ENCODE data around the gene ANKRD33B. TPM values are rescaled to one million over a fixed set of nuclear protein-coding genes. Genes with fewer than 3 reads are reported as not detected.

The ANKRD33B gene
- total RNA-seq, 1 experiment from 2014 or later: 1.2 TPM

DNA sequence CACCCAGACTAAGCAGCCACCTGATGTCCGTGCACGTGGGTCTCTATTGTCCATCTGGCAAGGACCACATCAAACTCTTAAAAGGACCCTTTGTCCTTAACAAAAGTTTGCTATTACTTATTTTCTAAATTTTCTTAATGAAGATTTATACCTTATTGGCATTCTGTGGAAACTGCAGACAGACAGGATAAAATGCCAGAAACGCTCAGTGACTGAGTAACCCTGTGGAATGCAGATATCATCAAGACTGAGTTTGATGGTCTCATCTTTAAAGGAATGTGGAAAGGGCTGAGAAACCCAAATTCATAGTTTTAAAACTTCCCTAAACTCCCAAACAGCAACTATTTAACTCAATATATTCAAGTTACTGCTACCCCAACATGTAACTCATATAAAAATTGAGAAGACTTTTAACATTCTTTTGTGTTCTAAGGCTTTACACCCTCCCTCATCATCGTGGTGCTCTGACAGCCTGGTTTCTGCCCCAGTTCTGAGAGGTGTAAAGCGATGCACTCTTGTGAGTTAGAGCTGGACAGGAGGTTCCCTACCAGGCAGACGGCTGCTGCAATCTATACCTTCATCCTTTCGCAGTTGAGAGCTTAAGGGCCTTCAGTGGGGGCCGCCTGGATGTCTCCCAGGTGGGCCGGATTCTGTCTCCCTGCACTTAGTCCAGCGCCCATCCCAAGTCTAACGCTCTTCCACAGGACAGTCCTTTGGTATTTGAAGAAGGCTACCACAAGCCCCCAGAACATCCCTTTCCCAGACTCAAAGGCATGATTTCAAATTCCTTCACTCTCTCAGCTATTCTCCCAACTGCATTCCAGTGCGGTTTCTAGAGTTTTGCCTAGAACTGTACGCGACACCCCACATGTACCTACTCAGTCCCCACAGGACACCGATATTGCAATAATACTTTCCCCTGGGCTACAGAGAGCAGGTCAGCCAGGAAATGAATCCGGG is 128.2 kb downstream of the ANKRD33B start:
- DNase-seq (ENCODE audit: low spot score): peak; percentile 74

GRCh38 chr5:10695055-10695649 is 131.3 kb downstream of the ANKRD33B start:
- peak; percentile 84 for DNase-seq (ENCODE audit: low spot score)

GRCh38 chr5:10695759-10696543 is 132.1 kb downstream of the ANKRD33B start:
- DNase-seq (ENCODE audit: low spot score): peak; percentile 36

- DNase-seq (ENCODE audit: low spot score): peak; percentile 23
Measured at GRCh38 chr5:10699281-10699874, 135.5 kb downstream of the ANKRD33B start.

GRCh38 chr5:10699987-10700386 is 136.1 kb downstream of the ANKRD33B start:
- no peak for DNase-seq (ENCODE audit: low spot score)

DNA sequence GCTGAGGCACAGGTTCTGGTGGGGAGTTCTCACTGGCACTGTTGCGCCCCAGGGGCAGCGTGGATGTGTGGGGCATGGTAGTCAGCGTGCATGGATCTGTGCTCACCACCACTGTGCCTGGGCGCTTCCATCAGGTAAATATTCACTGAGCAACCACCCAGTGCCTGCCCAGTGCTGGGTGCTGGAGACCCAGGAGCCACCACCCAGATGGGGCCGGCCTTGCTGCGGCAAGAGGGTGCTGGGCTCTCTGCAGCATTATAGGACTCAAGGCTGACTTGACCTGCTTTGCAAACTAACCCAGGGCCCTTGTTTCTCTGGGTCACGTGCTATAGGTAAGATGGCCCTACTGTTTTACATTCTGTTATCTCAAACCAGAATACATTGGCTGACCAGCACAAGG is 136.6 kb downstream of the ANKRD33B start:
- DNase-seq (ENCODE audit: low spot score): no peak

- DNase-seq (ENCODE audit: low spot score): peak; percentile 74
Measured at GRCh38 chr5:10701567-10702039, 137.7 kb downstream of the ANKRD33B start.

GRCh38 chr5:10702040-10702629 is 138.3 kb downstream of the ANKRD33B start:
- DNase-seq (ENCODE audit: low spot score): peak; percentile 93

- DNase-seq (ENCODE audit: low spot score): peak; percentile 82
Measured at GRCh38 chr5:10702911-10703491, 139.1 kb downstream of the ANKRD33B start.

GRCh38 chr5:10703676-10704075 is 139.8 kb downstream of the ANKRD33B start:
- no peak for DNase-seq (ENCODE audit: low spot score)

GRCh38 chr5:10704949-10705621 is 141.2 kb downstream of the ANKRD33B start:
- peak; percentile 93 for DNase-seq (ENCODE audit: low spot score)

DNA sequence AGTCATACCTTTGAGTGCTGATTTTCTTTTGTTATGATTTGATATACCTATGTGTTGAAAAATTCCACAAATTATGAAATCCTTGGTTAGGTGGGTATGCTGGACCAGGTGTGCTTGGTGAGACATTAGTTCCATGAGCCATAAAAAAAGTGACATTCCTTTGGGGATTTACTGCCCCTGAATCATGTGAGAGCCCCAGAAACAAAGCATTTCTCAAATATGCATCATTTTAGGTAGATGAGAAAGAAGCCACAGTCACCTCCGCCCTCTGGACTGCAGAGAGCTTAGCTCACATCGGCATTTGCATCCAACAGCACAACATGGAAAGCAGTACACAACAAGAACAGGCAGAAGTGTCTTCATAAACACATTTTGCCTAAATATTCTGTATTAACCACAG is 141.9 kb downstream of the ANKRD33B start:
- DNase-seq (ENCODE audit: low spot score): peak; percentile 70

DNA sequence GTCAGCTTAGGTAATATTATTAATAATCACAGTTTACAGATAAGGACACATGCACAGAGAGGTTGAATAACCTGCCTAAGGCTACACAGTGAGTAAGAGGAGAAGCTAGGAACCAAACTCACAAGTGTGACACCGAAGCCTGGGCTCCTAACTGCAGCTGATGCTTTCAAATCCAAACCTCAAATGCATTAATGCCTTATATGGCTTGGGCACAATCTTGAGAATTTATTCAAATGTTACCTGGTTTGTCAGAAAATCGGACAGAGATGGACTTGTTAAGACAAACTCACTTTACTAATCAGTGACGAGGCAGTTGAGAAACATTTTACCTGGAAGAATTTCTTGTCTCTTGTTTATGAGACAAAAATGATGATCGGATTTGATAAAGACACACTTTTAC is 142.5 kb downstream of the ANKRD33B start:
- DNase-seq (ENCODE audit: low spot score): no peak

Other genes starting within 250 kb of the ANKRD33B start
- gene MARCHF6, start 210.4 kb upstream of the ANKRD33B start, total RNA-seq (2014; rRNA removed; shearing (Covaris generic)): 30.3 and 48.8 TPM in 2 replicates
- 0.31 TPM in 1 of 2 replicates, not detected in the other for gene ROPN1L, start 122.2 kb upstream of the ANKRD33B start, total RNA-seq (2014; rRNA removed; shearing (Covaris generic))
- 26.0 and 27.9 TPM in 2 replicates for gene DAP, start 197.2 kb downstream of the ANKRD33B start, total RNA-seq (2014; rRNA removed; shearing (Covaris generic))

Measured in A172 (cell line).